Left lobe of liver (tissue), 2 donors: ENCODE results near the gene KRT24. TPM values are rescaled to one million over a fixed set of nuclear protein-coding genes. Genes with fewer than 3 reads are reported as not detected.
A peak's percentile ranks its signal among the peaks of the same experiment; 100 is the strongest.
"Not testable (repeated sequence)": the region's sequence is repeated elsewhere in the genome, so short reads cannot be mapped to it uniquely, and the experiment has no call there.

Source experiments
- ATAC-seq: fragments of 200-7000 bp; cut with Tn5 transposase; one replicate; pipeline ENCODE4 v1.9.1; 2020; ENCODE audit warnings: mild to moderate bottlenecking, moderate library complexity
- DNase-seq: peaks from one replicate; pipeline ENCODE4 v3.0.0-alpha.2; 2020; ENCODE audit warnings: low spot score
- total RNA-seq: library from RNA; stranded (reverse); gene quantifications from one replicate; pipeline ENCODE4 v1.2.1, GENCODE V29; 2021
- donor health status: DM: no; HTN: no; CAD: no; lungs with moderate emphysema.
- donor health status: DM: no; HTN: yes; CAD: no.

KRT24 gene
- total RNA-seq: not detected

GRCh38 chr17:40703652-40704051, at the start of gene KRT24:
Gene KRT24 (minus strand): TSS chr17:40703752. CDS start chr17:40703693, 59 bp downstream.
- ATAC-seq: no peak

GRCh38 chr17:40751065-40751464, 47.5 kb upstream of the KRT24 start:
- no peak for ATAC-seq
- no peak for DNase-seq

More at GRCh38 chr17:40703652-40704051, at the start of gene KRT24:
- no peak for DNase-seq

GRCh38 chr17:40750391-40750790, 46.8 kb upstream of the KRT24 start:
- DNase-seq: no peak
- no peak for ATAC-seq

- not testable (repeated sequence) for DNase-seq, ATAC-seq
Observed at GRCh38 chr17:40748666-40749065, 45.1 kb upstream of the KRT24 start.

GRCh38 chr17:40738553-40738952, 35.0 kb upstream of the KRT24 start:
- ATAC-seq: no peak
- DNase-seq: no peak

- no peak for ATAC-seq
- DNase-seq: no peak
Observed at GRCh38 chr17:40735016-40735415, 31.5 kb upstream of the KRT24 start.

- no peak for ATAC-seq
- no peak for DNase-seq
Observed at GRCh38 chr17:40734018-40734417, 30.5 kb upstream of the KRT24 start.

GRCh38 chr17:40730970-40731369, 27.4 kb upstream of the KRT24 start:
- ATAC-seq: no peak
- no peak for DNase-seq

- peak; percentile 76 for ATAC-seq
Observed at GRCh38 chr17:40727447-40728231, 24.1 kb upstream of the KRT24 start.

GRCh38 chr17:40726919-40727318, 23.4 kb upstream of the KRT24 start:
- ATAC-seq (peak; percentile 94), DNase-seq (no peak)

More at GRCh38 chr17:40727447-40728231, 24.1 kb upstream of the KRT24 start:
- DNase-seq: no peak

GRCh38 chr17:40724656-40725055, 21.1 kb upstream of the KRT24 start:
- DNase-seq (no peak), ATAC-seq (no peak)

- no peak for DNase-seq
- ATAC-seq: no peak
Observed at GRCh38 chr17:40722241-40722640, 18.7 kb upstream of the KRT24 start.

GRCh38 chr17:40720899-40721298, 17.3 kb upstream of the KRT24 start:
- ATAC-seq (no peak), DNase-seq (no peak)

- DNase-seq: no peak
- no peak for ATAC-seq
Observed at GRCh38 chr17:40718930-40719329, 15.4 kb upstream of the KRT24 start.

GRCh38 chr17:40717776-40718175, 14.2 kb upstream of the KRT24 start:
- no peak for ATAC-seq
- DNase-seq: no peak

- no peak for DNase-seq
- ATAC-seq: no peak
Observed at GRCh38 chr17:40714473-40714872, 10.9 kb upstream of the KRT24 start.

GRCh38 chr17:40707745-40708144, 4.2 kb upstream of the KRT24 start:
- ATAC-seq (peak; percentile 52), DNase-seq (no peak)

GRCh38 chr17:40705584-40705983, 2.0 kb upstream of the KRT24 start:
- no peak for DNase-seq
- ATAC-seq: no peak

- DNase-seq: no peak
- ATAC-seq: no peak
Observed at GRCh38 chr17:40702271-40702670, 1.3 kb downstream of the KRT24 start.

- ATAC-seq: no peak
- no peak for DNase-seq
Observed at GRCh38 chr17:40699853-40700252, 3.7 kb downstream of the KRT24 start.

GRCh38 chr17:40699371-40699770, 4.2 kb downstream of the KRT24 start:
- DNase-seq (no peak), ATAC-seq (peak; percentile 53)

- DNase-seq (no peak), ATAC-seq (no peak)
Observed at GRCh38 chr17:40697297-40697696, 6.3 kb downstream of the KRT24 start.

GRCh38 chr17:40696651-40697072, 6.9 kb downstream of the KRT24 start:
- peak; percentile 49 for ATAC-seq
- DNase-seq: no peak
